ENCODE measurements around the gene TRIM66.

Gene TRIM66

DNA sequence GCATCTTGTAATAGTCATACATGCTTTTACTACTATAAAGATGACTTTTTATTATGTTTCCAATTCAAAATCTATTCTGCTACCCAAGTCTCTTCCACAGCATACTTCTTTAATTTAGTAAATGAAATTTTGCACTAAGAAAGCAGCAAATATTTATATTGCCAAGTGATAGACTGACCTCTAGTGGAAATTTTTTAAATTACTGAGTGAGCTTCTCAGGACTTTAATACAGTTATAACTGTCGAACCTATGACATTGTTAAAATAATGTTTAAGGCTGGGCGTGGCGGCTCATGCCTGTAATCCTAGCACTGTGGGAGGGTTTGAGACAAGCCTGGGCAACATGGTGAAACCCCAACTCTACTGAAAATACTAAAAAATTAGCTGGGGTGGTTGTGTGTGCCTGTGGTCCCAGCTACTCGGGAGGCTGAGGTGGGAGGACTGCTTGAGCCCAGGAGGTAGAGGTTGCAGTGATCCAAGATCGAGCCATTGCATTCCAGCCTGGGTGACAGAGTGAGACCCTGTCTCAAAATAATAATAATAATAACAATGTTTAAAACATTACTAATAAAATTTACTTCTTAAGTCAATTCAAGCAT, 115.8 kb downstream of the TRIM66 start:
- DNase-seq (ENCODE audit: low read depth in 2 of 2) = no peak

DNA sequence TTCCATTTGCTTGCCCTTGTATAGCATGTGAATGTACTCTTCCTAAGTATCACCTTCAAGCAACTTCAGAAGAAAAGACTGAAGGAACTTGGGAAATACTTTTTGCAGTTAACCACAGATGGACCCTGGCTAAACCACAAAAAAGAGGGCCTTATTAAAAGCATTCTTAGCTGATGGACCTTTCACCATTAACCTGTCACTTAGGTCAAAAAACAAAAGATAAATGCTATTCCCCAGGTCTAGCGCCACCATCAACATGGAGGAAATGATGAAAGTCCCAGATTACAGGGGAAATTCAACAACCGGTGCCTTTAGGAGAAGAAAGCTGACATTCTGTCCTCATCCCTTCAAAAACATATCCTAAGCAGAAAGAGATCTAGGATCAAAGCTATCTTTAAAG, 117.9 kb downstream of the TRIM66 start:
- no peak for DNase-seq (ENCODE audit: low read depth in 2 of 2)

All from stimulated activated CD4-positive, alpha-beta T cell treated with anti-CD3 and anti-CD28 coated beads, Interleukin-15, amount 100 ng/mL, for 48 hours (primary cell).